Esophagus muscularis mucosa (tissue), 4 donors: ENCODE data around the gene ARHGEF7. TPM values are rescaled to one million over a fixed set of nuclear protein-coding genes. Genes with fewer than 3 reads are reported as not detected.
A peak's percentile ranks its signal among the peaks of the same experiment; 100 is the strongest.
"Not testable (repeated sequence)": the region's sequence is repeated elsewhere in the genome, so short reads cannot be mapped to it uniquely, and the experiment has no call there.

ENCODE experiments used
- DNase-seq: peaks from one replicate; pipeline ENCODE4 v3.0.0-alpha.2; 2017; ENCODE audit errors: extremely low spot score
- H3K27ac ChIP-seq, 4 donors: fragments of 200-600 bp; sonication (generic); replicated peaks in 1 of 4; 1 replicate in 3 of 4; 2 replicates in 1 of 4; pipeline ENCODE4 v1.5.1; 2016 to 2019; ENCODE audit warnings: mild to moderate bottlenecking in 1 of 4
- H3K27me3 ChIP-seq, 4 donors: fragments of 200-600 bp; sonication (generic); one replicate each; pipeline versions ENCODE4 v1.5.1 to v1.6.0; 2016 to 2019
- H3K36me3 ChIP-seq, 4 donors: fragments of 200-600 bp; sonication (generic); one replicate each; pipeline ENCODE4 v1.5.1; 2016 to 2019
- H3K4me1 ChIP-seq, 4 donors: fragments of 200-600 bp; sonication (generic); one replicate each; pipeline ENCODE4 v1.5.1; 2016 to 2019
- H3K4me3 ChIP-seq, 4 donors: fragments of 200-600 bp; sonication (generic); 1 replicate in 2 of 4; 2 replicates in 2 of 4; pipeline ENCODE4 v1.5.1; 2016 to 2019; ENCODE audit warnings: mild to moderate bottlenecking in 4 of 4, moderate library complexity in 1 of 4
- H3K9me3 ChIP-seq, 4 donors: fragments of 200-600 bp; sonication (generic); 1 replicate in 3 of 4; 2 replicates in 1 of 4; pipeline ENCODE4 v1.5.1; 2016 to 2019
- CTCF ChIP-seq, 3 experiments: fragments of 200-600 bp in 2 of 3; fragments of 450-650 bp in 1 of 3; sonication (generic) in 2 of 3; IDR thresholded peaks; one replicate each; pipeline ENCODE4 v1.5.1; 2017 to 2019; ENCODE audit warnings: antibody characterized with exemption in 3 of 3, mild to moderate bottlenecking in 2 of 3, moderate library complexity in 1 of 3
- EP300 ChIP-seq: sonication (generic); formaldehyde crosslinking; IDR thresholded peaks from one replicate; pipeline ENCODE4 v1.6.1; 2017; ENCODE audit warnings: antibody characterized with exemption
- POLR2A ChIP-seq: fragments of 450-650 bp; IDR thresholded peaks from one replicate; pipeline ENCODE4 v1.6.1; 2017; ENCODE audit warnings: antibody characterized with exemption, moderate library complexity, mild to moderate bottlenecking, low read depth
- POLR2AphosphoS5 ChIP-seq, 2 donors: sonication (generic); formaldehyde crosslinking; IDR thresholded peaks; one replicate each; pipeline ENCODE4 v1.6.1; 2017; ENCODE audit warnings: antibody characterized with exemption in 2 of 2
- WGBS: methylation state at CpG from one replicate; pipeline ENCODE4 v1.1.5; 2018; 5-methylcytosine and 5-hydroxymethylcytosine counted together
- intact Hi-C: fragments of 100-400 bp; cut with DNase I; formaldehyde crosslinking; loops from one replicate; pipeline ENCODE4 v1.15.1; 2023
- total RNA-seq, 4 donors: library from RNA; depleted of rRNA; stranded (reverse); fragments of >200 nt; gene quantifications; one replicate each; pipeline versions ENCODE4 v1.1.0 to v1.2.1, GENCODE V29; 2016

ARHGEF7 gene
- total RNA-seq, 4 donors from 2014 or later = 36.0 to 53.6 (median 45.1) TPM

DNA sequence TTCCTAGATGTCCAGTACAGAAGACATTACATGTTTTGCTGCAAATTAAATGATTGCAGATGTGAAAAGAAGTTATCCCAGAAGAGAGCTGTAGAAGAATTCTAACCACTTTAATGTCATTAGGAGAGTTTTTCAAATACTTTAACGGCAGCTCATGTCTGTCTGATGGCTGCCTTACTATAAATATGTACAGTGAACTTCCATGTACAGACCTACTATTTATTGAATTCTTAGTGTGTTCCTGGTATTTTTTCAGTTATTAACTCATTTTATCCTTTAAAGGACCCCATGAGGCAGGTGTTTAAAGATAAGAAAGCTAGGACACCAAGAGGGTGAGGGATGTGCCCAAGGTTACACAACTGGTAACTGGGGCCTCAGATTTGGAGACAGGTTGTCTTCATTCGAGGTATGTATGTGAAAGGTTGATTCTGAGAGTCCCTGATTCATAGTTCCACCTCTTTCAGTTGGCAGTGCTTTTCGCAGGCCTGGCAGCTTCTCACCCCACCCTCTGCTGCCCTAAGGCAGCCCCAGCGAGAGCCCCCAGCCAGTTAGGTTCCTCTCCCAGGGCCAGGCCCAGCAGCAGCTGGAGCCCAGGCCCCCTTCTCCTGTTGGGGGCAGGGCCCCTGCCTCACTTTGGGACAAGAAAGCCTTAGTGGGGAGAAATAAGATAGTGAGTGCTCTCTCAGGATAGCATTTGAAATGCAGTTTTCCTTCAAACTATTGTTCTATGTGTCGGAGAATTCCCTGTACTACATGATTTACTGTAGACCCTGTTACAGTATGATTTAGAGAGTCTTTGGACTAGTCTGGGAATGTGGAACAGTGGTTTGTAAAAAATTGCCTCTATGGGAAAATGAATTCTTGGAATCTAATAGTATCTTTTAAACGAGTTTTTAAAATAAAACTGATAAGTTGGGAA is 137.6 kb downstream of the ARHGEF7 start:
- intact Hi-C loops = no loop called here
- no peak overlapping the region for H3K4me3 ChIP-seq
- H3K27me3 ChIP-seq = no peaks in the 10 kb centered on the region
- H3K27ac ChIP-seq = no peak overlapping the region
- H3K9me3 ChIP-seq = no peaks in the 10 kb centered on the region
- DNase-seq = peak; percentile 17
- no peak for TF ChIP-seq POLR2AphosphoS5 (IDR thresholded peaks at IDR 0.05)
- no peak for TF ChIP-seq POLR2A
- no peak for TF ChIP-seq EP300
- TF ChIP-seq CTCF (IDR thresholded peaks at IDR 0.05) = no peak
- H3K36me3 ChIP-seq = peaks cover 7 to 67% (median 41%) of the 10 kb centered on the region in 4 donors
- peaks cover 27 to 41% (median 32%) of the 10 kb centered on the region in 4 donors for H3K4me1 ChIP-seq
- 79% methylated on average over 5 of the region's 6 CpGs for WGBS

GRCh38 chr13:111253365-111253872 is 138.3 kb downstream of the ARHGEF7 start:
- Histone ChIP-seq H3K4me1 (peaks cover 20 to 34% (median 25%) of the 10 kb centered on the region in 4 donors), H3K27ac (no peak overlapping the region), H3K36me3 (peaks cover 13 to 68% (median 46%) of the 10 kb centered on the region in 4 donors), H3K27me3 (no peaks in the 10 kb centered on the region), H3K9me3 (no peaks in the 10 kb centered on the region), H3K4me3 (no peak overlapping the region)
- no peak for DNase-seq
- WGBS = 94% methylated on average over 9 of the region's 9 CpGs
- TF ChIP-seq POLR2AphosphoS5 (IDR thresholded peaks at IDR 0.05) (no peak), CTCF (IDR thresholded peaks at IDR 0.05) (no peak), EP300 (no peak), POLR2A (no peak)
- intact Hi-C loops = no loop called here

GRCh38 chr13:111255228-111255790 is 140.2 kb downstream of the ARHGEF7 start:
- no peaks in the 10 kb centered on the region for H3K9me3 ChIP-seq
- intact Hi-C loops = no loop called here
- peaks cover 20 to 79% (median 55%) of the 10 kb centered on the region in 4 donors for H3K36me3 ChIP-seq

GRCh38 chr13:111256458-111256857 is 141.3 kb downstream of the ARHGEF7 start:
- peak; percentile 53 for DNase-seq
- no peak overlapping the region for H3K4me3 ChIP-seq
- WGBS = 99% methylated on average over 8 of the region's 8 CpGs
- no peaks in the 10 kb centered on the region for H3K27me3 ChIP-seq
- intact Hi-C loops = no loop called here
- H3K27ac ChIP-seq = no peak overlapping the region
- TF ChIP-seq POLR2AphosphoS5 (IDR thresholded peaks at IDR 0.05) (no peak), POLR2A (no peak), CTCF (IDR thresholded peaks at IDR 0.05) (no peak), EP300 (no peak)
- no peaks in the 10 kb centered on the region for H3K9me3 ChIP-seq
- peaks cover 20 to 67% (median 47%) of the 10 kb centered on the region in 4 donors for H3K36me3 ChIP-seq
- peaks cover 8 to 22% (median 11%) of the 10 kb centered on the region in 4 donors for H3K4me1 ChIP-seq

More at GRCh38 chr13:111255228-111255790, 140.2 kb downstream of the ARHGEF7 start:
- peaks cover 9 to 24% (median 14%) of the 10 kb centered on the region in 4 donors for H3K4me1 ChIP-seq
- WGBS = 93% methylated on average over 10 of the region's 10 CpGs
- H3K27me3 ChIP-seq = no peaks in the 10 kb centered on the region
- DNase-seq = peak; percentile 68
- H3K27ac ChIP-seq = no peak overlapping the region
- no peak overlapping the region for H3K4me3 ChIP-seq
- TF ChIP-seq EP300 = no peak
- no peak for TF ChIP-seq POLR2A

DNA sequence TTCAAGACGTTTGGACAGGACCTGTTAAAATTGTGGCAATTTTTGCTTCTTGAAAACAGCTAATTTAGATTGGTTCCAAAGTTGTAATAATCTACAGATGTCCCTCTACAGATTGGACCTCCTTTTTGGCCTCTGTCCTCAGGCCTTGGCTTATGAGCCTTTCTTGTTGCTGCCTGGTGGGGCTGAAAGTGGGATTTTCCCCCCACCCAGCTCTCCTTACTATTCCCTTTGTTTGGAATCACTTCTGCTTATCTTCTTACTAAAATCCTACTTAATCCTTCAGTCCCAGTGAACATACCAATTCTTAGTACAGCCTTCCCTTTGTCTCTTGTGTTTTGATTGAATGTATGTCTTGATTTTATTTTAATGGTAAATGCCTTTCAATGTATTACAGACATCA is 141.8 kb downstream of the ARHGEF7 start:
- WGBS = 63% methylated on average over 1 of the region's 1 CpG

DNA sequence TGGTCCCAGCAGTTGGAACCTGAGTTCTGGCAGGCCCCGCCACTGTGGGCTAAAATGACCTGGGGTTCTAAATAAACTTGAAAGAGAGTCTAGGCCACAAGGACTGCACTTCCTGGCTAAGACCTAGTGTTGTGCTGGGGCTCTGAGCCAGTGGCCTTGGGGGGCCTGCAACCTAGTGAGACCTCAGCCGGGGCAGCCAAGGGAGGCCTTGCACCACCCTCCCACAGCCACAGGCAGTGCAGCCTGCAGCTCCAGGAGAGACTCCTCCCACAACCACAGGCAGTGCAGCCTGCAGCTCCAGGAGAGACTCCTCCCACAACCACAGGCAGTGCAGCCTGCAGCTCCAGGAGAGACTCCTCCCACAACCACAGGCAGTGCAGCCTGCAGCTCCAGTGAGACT is 142.8 kb downstream of the ARHGEF7 start:
- H3K27me3 ChIP-seq, H3K9me3 ChIP-seq, H3K4me1 ChIP-seq, H3K27ac ChIP-seq, DNase-seq, intact Hi-C loops, H3K4me3 ChIP-seq: not testable (repeated sequence)
- peaks cover 20 to 57% (median 43%) of the 10 kb centered on the region in 4 donors for H3K36me3 ChIP-seq
- WGBS = 100% methylated on average over 2 of the region's 2 CpGs

More for the DNA sequence above, 141.8 kb downstream of the ARHGEF7 start:
- Histone ChIP-seq H3K9me3 (no peaks in the 10 kb centered on the region), H3K27me3 (no peaks in the 10 kb centered on the region), H3K27ac (no peak overlapping the region), H3K4me1 (peaks cover 3 to 17% (median 7%) of the 10 kb centered on the region in 4 donors), H3K4me3 (no peak overlapping the region), H3K36me3 (peaks cover 20 to 63% (median 44%) of the 10 kb centered on the region in 4 donors)
- TF ChIP-seq EP300 (no peak), POLR2A (no peak), POLR2AphosphoS5 (IDR thresholded peaks at IDR 0.05) (no peak), CTCF (IDR thresholded peaks at IDR 0.05) (no peak)
- intact Hi-C loops = no loop called here
- no peak for DNase-seq
